ENCODE data around the gene BIRC5.

The BIRC5 gene

DNA sequence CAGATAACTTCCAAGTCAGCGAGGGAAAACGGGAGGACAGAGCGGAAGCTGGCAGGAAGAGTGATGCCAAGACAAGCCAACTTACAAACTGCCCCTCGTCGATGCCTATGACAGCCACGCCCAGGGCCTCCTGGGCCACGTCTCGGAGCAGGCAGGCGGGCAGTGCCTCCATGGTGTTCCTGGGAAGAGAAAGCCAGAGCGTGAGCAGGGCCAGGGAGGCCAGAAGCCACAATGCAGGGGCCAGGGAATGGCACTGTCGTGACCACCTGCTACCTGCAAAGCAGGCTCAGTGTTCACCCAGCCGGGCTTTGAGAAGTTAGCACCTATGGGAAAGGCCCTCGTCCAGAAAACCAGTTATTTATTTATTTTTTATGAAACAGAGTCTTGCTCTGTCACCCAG lies 31.5 kb upstream of the BIRC5 start:
- H3K4me3 ChIP-seq (ENCODE audit: low read length, poor library complexity, severe bottlenecking): no peak overlapping the region
- H3K9me3 ChIP-seq (ENCODE audit: insufficient read depth, low read depth, low read length): no peaks in the 10 kb centered on the region
- H3K9ac ChIP-seq (ENCODE audit: low read depth, low read length, poor library complexity, severe bottlenecking): no peak overlapping the region
- no peaks in the 10 kb centered on the region for H3F3A ChIP-seq (ENCODE audit: low read depth)
- no peaks in the 10 kb centered on the region for H3K27me3 ChIP-seq (ENCODE audit: insufficient read depth, low read length, poor library complexity, severe bottlenecking)
- H2AFZ ChIP-seq (ENCODE audit: low read length): no peak overlapping the region
- peaks cover 24% of the 10 kb centered on the region for H3K4me1 ChIP-seq (ENCODE audit: insufficient read depth, low read length, poor library complexity, severe bottlenecking)
- TF ChIP-seq, protein P1, sequence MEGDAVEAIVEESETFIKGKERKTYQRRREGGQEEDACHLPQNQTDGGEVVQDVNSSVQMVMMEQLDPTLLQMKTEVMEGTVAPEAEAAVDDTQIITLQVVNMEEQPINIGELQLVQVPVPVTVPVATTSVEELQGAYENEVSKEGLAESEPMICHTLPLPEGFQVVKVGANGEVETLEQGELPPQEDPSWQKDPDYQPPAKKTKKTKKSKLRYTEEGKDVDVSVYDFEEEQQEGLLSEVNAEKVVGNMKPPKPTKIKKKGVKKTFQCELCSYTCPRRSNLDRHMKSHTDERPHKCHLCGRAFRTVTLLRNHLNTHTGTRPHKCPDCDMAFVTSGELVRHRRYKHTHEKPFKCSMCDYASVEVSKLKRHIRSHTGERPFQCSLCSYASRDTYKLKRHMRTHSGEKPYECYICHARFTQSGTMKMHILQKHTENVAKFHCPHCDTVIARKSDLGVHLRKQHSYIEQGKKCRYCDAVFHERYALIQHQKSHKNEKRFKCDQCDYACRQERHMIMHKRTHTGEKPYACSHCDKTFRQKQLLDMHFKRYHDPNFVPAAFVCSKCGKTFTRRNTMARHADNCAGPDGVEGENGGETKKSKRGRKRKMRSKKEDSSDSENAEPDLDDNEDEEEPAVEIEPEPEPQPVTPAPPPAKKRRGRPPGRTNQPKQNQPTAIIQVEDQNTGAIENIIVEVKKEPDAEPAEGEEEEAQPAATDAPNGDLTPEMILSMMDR (conservative IDR thresholded peaks at IDR 0.05; ENCODE audit: low read length): no peak
- no peak for TF ChIP-seq EZH2phosphoT487 (IDR thresholded peaks at IDR 0.05; ENCODE audit: borderline replicate concordance)
- H3K36me3 ChIP-seq (ENCODE audit: insufficient read depth, low read length): peaks cover 27% of the 10 kb centered on the region; the same call in 1 of the 2 replicates
- H3K4me2 ChIP-seq (ENCODE audit: low read depth, low read length, poor library complexity, severe bottlenecking): no peak overlapping the region
- no peaks in the 10 kb centered on the region for H3K9me2 ChIP-seq (replicated peaks; ENCODE audit: low read depth, low read length)
- H4K20me1 ChIP-seq (ENCODE audit: insufficient read depth, low read length, poor library complexity, severe bottlenecking): peaks cover 6% of the 10 kb centered on the region
- peaks cover 35% of the 10 kb centered on the region for H3K79me2 ChIP-seq (ENCODE audit: insufficient read depth, low read length)

DNA sequence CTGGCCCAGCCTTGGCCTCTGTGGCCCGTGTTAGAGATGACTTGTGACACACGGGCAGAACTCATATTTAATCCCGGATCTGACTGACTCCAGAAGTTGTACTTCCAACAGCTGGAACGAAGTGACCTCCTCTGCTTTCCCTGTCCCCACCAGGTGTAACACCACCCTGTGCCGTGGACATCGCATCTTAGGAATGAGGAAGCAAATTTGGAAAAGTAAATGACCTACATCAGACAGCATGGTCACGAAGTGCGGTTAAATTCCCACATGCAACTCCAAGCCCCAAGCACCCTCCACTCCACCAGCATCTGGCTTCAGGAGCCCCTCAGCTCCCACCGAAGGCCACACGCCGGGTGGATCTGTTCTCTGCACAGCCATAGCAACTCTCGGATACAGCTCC lies 30.1 kb upstream of the BIRC5 start:
- H3K4me2 ChIP-seq (ENCODE audit: low read depth, low read length, poor library complexity, severe bottlenecking): peak overlapping the region; percentile 75
- TF ChIP-seq EZH2phosphoT487 (IDR thresholded peaks at IDR 0.05; ENCODE audit: borderline replicate concordance): no peak
- TF ChIP-seq, protein P1 (conservative IDR thresholded peaks at IDR 0.05; ENCODE audit: low read length): no peak
- H3K4me1 ChIP-seq (ENCODE audit: insufficient read depth, low read length, poor library complexity, severe bottlenecking): peaks cover 29% of the 10 kb centered on the region
- no peak overlapping the region for H2AFZ ChIP-seq (ENCODE audit: low read length)
- H3F3A ChIP-seq (ENCODE audit: low read depth): no peaks in the 10 kb centered on the region
- H3K79me2 ChIP-seq (ENCODE audit: insufficient read depth, low read length): peaks cover 49% of the 10 kb centered on the region
- H3K36me3 ChIP-seq (ENCODE audit: insufficient read depth, low read length): peaks cover 19% of the 10 kb centered on the region; the same call in 1 of the 2 replicates
- peak overlapping the region; percentile 11 for H3K4me3 ChIP-seq (ENCODE audit: low read length, poor library complexity, severe bottlenecking)
- no peak overlapping the region for H3K9ac ChIP-seq (ENCODE audit: low read depth, low read length, poor library complexity, severe bottlenecking)
- peaks cover 6% of the 10 kb centered on the region for H4K20me1 ChIP-seq (ENCODE audit: insufficient read depth, low read length, poor library complexity, severe bottlenecking)
- no peaks in the 10 kb centered on the region for H3K9me3 ChIP-seq (ENCODE audit: insufficient read depth, low read depth, low read length)
- no peaks in the 10 kb centered on the region for H3K9me2 ChIP-seq (replicated peaks; ENCODE audit: low read depth, low read length)
- no peaks in the 10 kb centered on the region for H3K27me3 ChIP-seq (ENCODE audit: insufficient read depth, low read length, poor library complexity, severe bottlenecking)

DNA sequence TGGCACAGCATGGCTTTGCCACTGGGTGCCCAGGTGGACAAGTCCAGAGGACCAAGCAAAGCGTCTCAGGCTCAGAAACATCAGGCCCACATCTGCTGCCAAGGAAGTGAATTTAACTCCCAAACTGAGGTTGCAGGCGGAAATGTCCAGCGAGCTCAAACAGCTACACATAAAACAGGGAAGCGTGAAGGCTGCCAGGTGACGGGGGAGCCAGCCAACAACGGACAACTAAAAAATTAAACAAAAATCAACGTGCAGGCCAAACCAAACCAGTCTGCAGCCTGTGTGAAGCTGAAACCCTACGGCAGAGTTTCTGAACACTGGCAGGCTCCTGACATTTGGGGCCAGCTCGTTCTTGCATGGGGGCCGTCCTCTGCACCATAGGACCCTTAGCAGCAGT lies 29.7 kb upstream of the BIRC5 start:
- no peak overlapping the region for H3K9ac ChIP-seq (ENCODE audit: low read depth, low read length, poor library complexity, severe bottlenecking)
- H3K9me3 ChIP-seq (ENCODE audit: insufficient read depth, low read depth, low read length): no peaks in the 10 kb centered on the region
- H3K4me1 ChIP-seq (ENCODE audit: insufficient read depth, low read length, poor library complexity, severe bottlenecking): peaks cover 29% of the 10 kb centered on the region
- TF ChIP-seq, protein P1 (conservative IDR thresholded peaks at IDR 0.05; ENCODE audit: low read length): no peak
- TF ChIP-seq EZH2phosphoT487 (IDR thresholded peaks at IDR 0.05; ENCODE audit: borderline replicate concordance): no peak
- peaks cover 6% of the 10 kb centered on the region for H4K20me1 ChIP-seq (ENCODE audit: insufficient read depth, low read length, poor library complexity, severe bottlenecking)
- H3K27me3 ChIP-seq (ENCODE audit: insufficient read depth, low read length, poor library complexity, severe bottlenecking): no peaks in the 10 kb centered on the region
- peak overlapping the region; percentile 75 for H3K4me2 ChIP-seq (ENCODE audit: low read depth, low read length, poor library complexity, severe bottlenecking)
- H3F3A ChIP-seq (ENCODE audit: low read depth): no peaks in the 10 kb centered on the region
- no peaks in the 10 kb centered on the region for H3K9me2 ChIP-seq (replicated peaks; ENCODE audit: low read depth, low read length)
- H2AFZ ChIP-seq (ENCODE audit: low read length): no peak overlapping the region
- peaks cover 53% of the 10 kb centered on the region for H3K79me2 ChIP-seq (ENCODE audit: insufficient read depth, low read length)
- peaks cover 16% of the 10 kb centered on the region; the same call in 1 of the 2 replicates for H3K36me3 ChIP-seq (ENCODE audit: insufficient read depth, low read length)
- H3K4me3 ChIP-seq (ENCODE audit: low read length, poor library complexity, severe bottlenecking): peak overlapping the region; percentile 11
